NCI-H748 (cell line): ENCODE data around the gene GFOD1.
"Not testable (repeated sequence)": the region's sequence is repeated elsewhere in the genome, so short reads cannot be mapped to it uniquely, and the experiment has no call there.

Experiments
- DNase-seq: peaks from one replicate; lab custom pipeline; 2025; ENCODE audit not compliant: unreplicated experiment; lab: John Stamatoyannopoulos, UW

The GFOD1 gene

DNA sequence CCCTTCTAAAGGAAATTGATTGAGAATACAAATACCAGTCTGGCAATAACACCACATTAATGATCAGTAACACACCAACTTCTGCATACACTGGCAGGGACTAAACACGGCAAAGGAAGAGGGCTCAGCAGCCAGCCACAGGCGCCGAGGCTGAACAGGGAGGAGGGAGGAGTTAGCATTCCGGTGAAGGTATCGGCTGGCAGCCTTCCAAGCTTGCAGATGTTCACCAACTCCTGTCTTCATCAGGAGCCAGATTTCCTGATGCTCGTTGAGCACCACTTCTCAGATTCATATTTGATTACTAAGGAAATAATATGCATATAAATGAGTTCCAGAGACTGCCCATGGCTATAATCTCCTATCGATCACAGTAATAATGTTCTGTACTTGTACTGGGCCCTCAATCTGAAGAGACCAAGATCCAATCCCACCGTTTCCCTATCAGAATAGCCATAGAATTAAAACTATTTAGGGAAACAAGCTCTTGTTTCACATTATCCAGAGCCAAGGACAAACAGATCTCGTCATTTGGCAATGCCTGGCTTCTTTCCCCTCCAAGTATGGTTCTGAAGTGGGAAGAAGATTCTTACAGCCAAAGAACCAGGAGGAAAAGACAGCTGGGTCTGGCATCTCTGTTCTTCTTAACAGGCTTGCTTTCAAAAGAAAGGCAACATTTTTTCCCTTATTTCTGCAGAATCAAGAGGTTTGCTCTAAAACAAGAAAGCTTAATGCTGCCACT is 42.2 kb downstream of the GFOD1 start:
- peak; percentile 91 for DNase-seq

DNA sequence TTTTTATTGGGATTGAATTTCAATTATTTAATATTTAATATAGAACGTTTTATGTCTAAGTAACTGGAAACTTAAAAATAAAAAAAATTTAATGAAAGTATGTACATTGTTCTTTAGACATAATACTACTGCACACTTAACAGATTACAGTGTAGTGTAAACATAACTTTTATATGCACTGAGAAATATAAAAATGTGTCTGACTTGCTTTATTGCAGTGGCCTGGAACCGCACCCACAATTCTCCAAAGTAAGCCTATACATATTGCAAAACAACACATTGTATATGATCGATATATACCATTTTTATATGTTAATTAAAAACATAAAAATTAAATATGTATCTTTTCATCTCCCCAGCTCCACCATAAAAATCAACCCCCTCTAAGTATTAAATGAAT is 42.8 kb downstream of the GFOD1 start:
- DNase-seq = no peak

DNA sequence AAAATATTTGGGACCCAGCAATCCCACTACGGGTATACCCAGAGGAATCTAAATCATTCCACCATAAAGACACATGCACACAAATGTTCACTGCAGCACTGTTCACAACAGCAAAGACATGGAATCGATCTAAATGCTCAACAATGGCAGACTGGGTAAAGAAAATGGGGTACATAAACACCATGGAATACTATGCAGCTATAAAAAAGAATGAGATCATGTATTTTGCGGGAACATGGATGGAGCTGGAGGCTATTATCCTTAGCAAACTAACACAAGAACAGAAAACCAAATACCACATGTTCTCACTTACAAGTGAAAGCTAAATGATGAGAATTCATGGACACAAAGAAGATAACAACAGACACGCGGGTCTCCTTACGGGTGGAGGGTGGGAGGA is 43.4 kb downstream of the GFOD1 start:
- DNase-seq = not testable (repeated sequence)

- DNase-seq = no peak
These were observed 45.6 kb downstream of the GFOD1 start for GRCh38 chr6:13441778-13442177.

DNA sequence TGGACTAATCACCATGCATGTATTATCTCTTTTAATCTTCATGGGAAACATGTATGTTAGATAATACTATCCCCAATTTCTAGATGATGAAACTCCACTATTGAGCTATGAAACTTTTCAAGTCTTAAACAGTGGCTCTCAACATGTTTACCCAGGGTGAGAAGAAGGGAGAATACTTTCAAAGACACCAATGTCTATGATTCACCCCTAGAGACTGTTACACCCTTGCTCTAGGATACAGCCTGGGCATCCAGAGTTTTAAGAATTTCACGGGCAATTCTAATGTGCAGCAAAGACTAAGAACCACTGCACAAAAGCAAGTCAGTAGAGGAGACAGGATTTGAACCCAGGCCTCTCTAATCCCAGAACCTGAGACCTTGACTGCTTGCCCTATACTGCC is 47.8 kb downstream of the GFOD1 start:
- DNase-seq = no peak

DNA sequence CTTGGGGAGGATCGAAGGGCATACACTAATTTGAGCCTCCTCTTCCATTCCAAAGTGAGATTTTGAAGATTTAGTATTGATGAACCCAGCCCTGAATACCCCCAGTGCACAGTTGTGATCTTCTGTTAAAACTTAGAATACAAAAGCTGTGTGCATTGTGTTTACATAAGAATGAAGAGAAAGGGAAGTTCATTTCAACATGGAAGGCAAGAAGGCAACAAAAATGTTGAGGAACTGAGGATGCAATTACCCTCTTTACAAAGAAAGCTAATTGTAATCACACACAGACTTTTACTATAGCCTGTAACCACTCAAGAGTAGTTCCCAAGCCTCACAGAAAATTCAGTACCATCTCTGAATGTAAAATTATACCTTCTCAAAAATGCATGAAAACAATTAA is 49.3 kb downstream of the GFOD1 start:
- no peak for DNase-seq

DNA sequence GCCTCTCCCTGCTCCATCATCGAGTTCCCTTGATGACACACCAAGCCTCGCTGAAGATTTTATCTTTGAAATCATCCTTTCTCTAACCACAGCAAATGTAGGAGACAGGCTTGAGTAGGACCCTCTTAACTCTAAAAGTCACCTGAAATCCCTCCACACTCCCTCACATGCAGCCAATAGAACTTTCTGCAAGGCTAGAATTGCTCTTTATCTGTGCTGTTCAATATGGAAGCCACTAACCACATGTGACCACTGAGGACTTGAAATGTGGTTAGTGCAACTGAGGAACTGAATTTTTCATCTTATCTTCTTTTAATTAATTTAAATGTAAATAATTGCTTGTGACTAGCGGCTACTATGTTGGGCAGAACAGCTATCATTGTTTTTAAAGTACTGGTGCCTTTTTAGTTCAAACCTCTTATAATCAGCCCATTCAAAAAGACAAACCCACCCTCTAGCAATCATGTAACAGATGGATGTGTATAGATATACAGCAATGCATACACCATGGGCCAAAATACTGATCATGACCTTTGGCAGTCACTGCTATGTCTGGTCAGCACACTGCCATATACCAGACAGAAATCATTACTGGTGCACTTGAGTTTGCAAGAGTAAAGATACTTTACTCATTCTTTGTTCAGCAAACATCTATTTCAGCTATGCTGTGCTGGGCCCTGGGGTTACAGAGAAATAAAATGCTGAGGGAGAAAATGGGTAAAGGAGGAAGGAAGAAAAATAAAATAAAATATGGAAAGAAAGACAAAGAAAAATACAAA is 50.0 kb downstream of the GFOD1 start:
- DNase-seq = no peak

GRCh38 chr6:13436399-13437217 is 50.8 kb downstream of the GFOD1 start:
- no peak for DNase-seq

- no peak for DNase-seq
These were observed 51.7 kb downstream of the GFOD1 start for GRCh38 chr6:13435477-13436246.

DNA sequence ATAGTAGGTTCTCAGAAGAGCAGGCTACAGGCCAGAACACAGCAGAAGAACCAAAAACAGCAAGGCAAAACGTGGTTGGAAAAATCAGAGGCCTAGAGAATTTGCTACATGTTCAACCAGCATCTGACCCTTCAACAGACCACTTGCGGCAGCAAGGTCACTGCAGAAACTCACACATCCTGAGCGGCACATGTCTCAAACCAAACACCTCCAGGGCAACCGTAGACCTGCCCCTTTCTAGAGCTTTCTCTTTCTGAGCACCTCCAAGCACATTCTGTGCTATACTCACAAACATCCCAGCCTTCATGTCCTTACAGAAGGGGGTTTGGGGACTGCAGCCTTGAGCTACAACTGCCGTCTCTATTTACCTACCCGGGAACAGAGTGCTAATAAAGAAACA is 52.6 kb downstream of the GFOD1 start:
- no peak for DNase-seq

- DNase-seq = not testable (repeated sequence)
These were observed 53.1 kb downstream of the GFOD1 start for GRCh38 chr6:13434135-13434775.

- DNase-seq = no peak
These were observed 53.7 kb downstream of the GFOD1 start for GRCh38 chr6:13433709-13434121.

GRCh38 chr6:13432526-13433184 is 54.7 kb downstream of the GFOD1 start:
- DNase-seq = no peak

- DNase-seq = no peak
These were observed 55.4 kb downstream of the GFOD1 start for GRCh38 chr6:13431861-13432465.

DNA sequence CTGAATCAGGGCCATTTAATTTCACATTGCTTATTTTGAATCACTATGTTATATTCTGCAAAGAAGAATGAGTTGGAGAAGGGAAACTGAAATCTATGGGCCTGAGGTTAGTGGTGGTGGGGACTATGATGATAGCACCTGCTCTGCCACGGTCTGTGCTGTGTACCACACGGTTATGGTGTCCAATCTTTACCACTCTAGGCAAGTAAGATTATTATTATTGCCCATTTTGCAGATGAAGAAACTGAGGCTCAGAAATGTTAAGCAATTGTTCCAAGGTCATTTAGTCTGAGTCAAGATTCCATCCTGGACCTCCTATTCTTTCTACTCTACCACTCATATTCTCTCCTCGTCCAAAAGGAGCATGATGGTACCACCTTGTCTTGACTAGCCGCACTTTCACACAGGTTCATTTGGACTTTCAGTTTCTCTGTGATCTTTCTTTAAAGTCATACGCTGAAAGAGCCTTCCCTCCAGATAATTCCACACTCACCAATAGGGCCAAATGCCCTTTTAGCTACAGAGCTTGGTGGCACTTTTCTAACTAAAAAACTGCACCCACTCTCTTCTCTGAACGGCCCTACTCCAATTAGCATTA is 56.2 kb downstream of the GFOD1 start:
- DNase-seq = no peak

- no peak for DNase-seq
These were observed 58.0 kb downstream of the GFOD1 start for GRCh38 chr6:13429406-13429753.

DNA sequence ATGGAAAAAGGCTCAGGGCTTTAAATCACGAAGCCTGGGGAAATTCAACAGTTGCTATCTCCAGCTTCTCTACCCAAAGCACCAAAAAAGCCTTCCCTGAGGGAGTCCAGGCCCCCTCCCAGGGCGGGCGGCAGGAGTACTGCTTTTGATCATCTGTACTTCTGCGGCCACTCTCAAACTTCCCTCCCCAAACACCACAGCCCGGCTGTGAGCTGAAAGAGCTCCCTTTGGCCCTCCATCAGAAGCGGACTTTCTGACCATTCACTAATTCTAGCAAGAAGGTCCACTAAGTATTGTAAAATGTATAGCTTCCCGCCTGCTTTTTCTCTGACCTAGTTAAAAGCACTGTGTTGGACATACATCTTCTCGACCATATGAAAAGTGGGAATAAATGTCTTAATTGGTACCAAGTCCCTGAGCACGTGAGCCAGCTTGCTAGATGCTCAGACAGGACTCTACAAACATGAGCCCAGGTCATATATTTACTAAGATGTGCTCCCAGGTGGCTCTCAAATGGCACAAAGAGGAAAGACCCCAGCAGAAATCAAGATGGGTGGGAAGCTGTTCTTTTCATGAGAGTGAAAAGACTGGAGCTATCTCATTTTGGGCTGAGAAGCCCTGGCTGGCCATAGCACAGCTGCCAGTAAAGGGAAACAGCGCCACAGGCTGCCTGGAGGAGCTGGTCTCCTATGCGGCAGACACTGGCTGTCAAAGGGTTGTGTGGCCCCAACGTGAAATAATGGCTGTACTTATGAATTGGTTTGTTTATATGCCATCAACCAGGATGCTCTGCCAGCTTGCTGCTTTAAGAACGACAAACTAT is 58.6 kb downstream of the GFOD1 start:
- peak; percentile 29 for DNase-seq
